ENCODE data around the gene ATXN1. TPM values are rescaled to one million over a fixed set of nuclear protein-coding genes. Genes with fewer than 3 reads are reported as not detected.
"Not testable (repeated sequence)": the region's sequence is repeated elsewhere in the genome, so short reads cannot be mapped to it uniquely, and the experiment has no call there.

Gene ATXN1
- polyA plus RNA-seq, 3 donors, result 17.7 to 21.1 (median 20.5) TPM

GRCh38 chr6:16785496-16785895 is 24.2 kb upstream of the ATXN1 start:
- no peak for DNase-seq

GRCh38 chr6:16784957-16785356 is 23.7 kb upstream of the ATXN1 start:
- not testable (repeated sequence) for DNase-seq

GRCh38 chr6:16783952-16784565 is 22.8 kb upstream of the ATXN1 start:
- DNase-seq, result no peak

- no peak for DNase-seq
Observed at GRCh38 chr6:16783509-16783908, 22.2 kb upstream of the ATXN1 start.

GRCh38 chr6:16782278-16782677 is 21.0 kb upstream of the ATXN1 start:
- DNase-seq, result no peak

- no peak for DNase-seq
Observed at GRCh38 chr6:16781348-16782169, 20.3 kb upstream of the ATXN1 start.

GRCh38 chr6:16778521-16778920 is 17.3 kb upstream of the ATXN1 start:
- DNase-seq, result no peak

- DNase-seq, result no peak
Observed at GRCh38 chr6:16777794-16778193, 16.5 kb upstream of the ATXN1 start.

- DNase-seq, result no peak
Observed at GRCh38 chr6:16776394-16777017, 15.2 kb upstream of the ATXN1 start.

- DNase-seq, result no peak
Observed at GRCh38 chr6:16774437-16774836, 13.2 kb upstream of the ATXN1 start.

- DNase-seq, result no peak
Observed at GRCh38 chr6:16773362-16773761, 12.1 kb upstream of the ATXN1 start.

- DNase-seq, result no peak
Observed at GRCh38 chr6:16770701-16771569, 9.7 kb upstream of the ATXN1 start.

- DNase-seq, result no peak
Observed at GRCh38 chr6:16769986-16770376, 8.7 kb upstream of the ATXN1 start.

GRCh38 chr6:16769131-16769985 is 8.1 kb upstream of the ATXN1 start:
- DNase-seq, result no peak

GRCh38 chr6:16768477-16768830 is 7.2 kb upstream of the ATXN1 start:
- no peak for DNase-seq

- DNase-seq, result no peak
Observed at GRCh38 chr6:16767765-16768476, 6.7 kb upstream of the ATXN1 start.

- DNase-seq, result no peak
Observed at GRCh38 chr6:16766836-16767745, 5.8 kb upstream of the ATXN1 start.

- DNase-seq, result no peak
Observed at GRCh38 chr6:16766043-16766536, 4.8 kb upstream of the ATXN1 start.

GRCh38 chr6:16765235-16765634 is 4.0 kb upstream of the ATXN1 start:
- DNase-seq, result no peak
